ENCODE results near the gene SORCS2. TPM values are rescaled to one million over a fixed set of nuclear protein-coding genes. Genes with fewer than 3 reads are reported as not detected.
A peak's percentile ranks its signal among the peaks of the same experiment; 100 is the strongest.

SORCS2 gene
- total RNA-seq, 1 donor from 2014 or later, result 7.2 TPM

DNA sequence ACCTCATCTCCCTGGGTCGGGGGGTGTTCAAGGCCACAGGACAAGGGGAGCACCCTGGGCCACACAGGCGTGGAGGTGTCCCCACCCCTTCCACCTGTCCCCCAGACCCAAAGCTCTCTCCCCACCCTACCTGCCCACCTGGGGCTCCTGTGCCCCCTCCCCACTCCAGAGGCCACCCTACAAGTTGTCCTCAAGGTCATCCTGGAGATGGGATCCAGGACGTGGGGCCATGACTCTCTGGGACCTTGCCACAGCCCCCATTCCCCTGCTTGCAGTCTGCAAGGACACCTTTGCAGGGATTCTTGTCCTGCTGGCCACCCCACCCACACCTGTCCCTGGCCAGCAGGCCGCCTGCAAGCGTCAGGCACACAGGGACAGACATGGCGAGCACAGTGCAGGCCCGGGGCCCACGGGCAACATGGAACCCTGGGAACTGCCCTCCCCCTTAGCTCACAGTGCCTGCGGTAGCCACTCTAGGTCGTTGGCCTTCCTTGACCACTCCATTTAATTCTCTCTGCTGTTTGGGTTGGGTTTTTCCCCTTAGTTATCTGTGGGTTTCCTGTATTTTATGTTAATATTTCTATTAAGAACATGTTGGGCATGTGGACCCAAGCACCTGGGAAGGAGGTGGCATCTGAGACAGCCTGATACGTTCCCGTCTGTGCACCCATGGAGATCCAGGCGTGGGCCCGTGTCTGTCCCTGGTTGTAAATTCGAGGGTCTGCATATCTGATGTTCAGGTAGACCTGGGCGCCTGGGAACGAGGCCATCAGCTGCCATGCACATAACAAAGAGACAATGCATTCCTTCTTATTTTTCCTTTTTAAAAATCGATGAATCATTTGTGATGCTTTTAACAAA lies 549.8 kb downstream of the SORCS2 start:
- no peaks in the 10 kb centered on the region for H3K9me3 ChIP-seq
- no peak for ATAC-seq
- DNase-seq, result no peak
- TF ChIP-seq, protein P1, sequence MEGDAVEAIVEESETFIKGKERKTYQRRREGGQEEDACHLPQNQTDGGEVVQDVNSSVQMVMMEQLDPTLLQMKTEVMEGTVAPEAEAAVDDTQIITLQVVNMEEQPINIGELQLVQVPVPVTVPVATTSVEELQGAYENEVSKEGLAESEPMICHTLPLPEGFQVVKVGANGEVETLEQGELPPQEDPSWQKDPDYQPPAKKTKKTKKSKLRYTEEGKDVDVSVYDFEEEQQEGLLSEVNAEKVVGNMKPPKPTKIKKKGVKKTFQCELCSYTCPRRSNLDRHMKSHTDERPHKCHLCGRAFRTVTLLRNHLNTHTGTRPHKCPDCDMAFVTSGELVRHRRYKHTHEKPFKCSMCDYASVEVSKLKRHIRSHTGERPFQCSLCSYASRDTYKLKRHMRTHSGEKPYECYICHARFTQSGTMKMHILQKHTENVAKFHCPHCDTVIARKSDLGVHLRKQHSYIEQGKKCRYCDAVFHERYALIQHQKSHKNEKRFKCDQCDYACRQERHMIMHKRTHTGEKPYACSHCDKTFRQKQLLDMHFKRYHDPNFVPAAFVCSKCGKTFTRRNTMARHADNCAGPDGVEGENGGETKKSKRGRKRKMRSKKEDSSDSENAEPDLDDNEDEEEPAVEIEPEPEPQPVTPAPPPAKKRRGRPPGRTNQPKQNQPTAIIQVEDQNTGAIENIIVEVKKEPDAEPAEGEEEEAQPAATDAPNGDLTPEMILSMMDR (IDR thresholded peaks at IDR 0.05), result no peak
- no peaks in the 10 kb centered on the region for H3K27me3 ChIP-seq
- H3K36me3 ChIP-seq, result no peaks in the 10 kb centered on the region
- intact Hi-C loops (cut with DNase I), result no loop called here
- H3K27ac ChIP-seq, result no peak overlapping the region
- H3K4me1 ChIP-seq, result no peaks in the 10 kb centered on the region
- no peak overlapping the region for H3K4me3 ChIP-seq

DNA sequence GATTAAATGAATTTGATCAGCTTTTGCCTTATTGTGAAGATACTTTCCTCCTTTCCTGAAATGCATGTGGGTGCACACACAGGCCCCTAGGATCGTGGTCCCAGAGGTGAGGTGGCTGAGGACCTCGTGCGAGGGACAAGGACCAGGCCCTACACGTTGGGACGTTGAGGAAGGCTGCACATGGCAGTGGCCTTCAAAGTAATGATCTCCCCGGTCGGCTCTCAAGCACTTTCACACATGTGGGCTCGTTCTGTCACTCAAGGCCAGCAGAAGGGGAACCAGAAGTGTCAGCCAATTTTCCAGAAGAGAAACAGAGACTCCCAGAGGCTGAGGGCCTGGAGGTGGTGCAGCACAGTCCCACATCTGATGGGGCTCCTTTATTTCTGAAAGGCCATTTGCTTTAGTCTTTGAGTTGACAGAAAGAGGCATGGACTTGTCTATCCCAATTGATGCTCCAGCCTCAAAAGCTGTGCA lies 550.5 kb downstream of the SORCS2 start:
- no peaks in the 10 kb centered on the region for H3K4me1 ChIP-seq
- TF ChIP-seq, protein P1 (IDR thresholded peaks at IDR 0.05), result no peak
- intact Hi-C loops (cut with DNase I), result no loop called here
- H3K36me3 ChIP-seq, result no peaks in the 10 kb centered on the region
- no peak for ATAC-seq
- H3K27ac ChIP-seq, result no peak overlapping the region
- no peaks in the 10 kb centered on the region for H3K9me3 ChIP-seq
- no peak for DNase-seq
- no peak overlapping the region for H3K4me3 ChIP-seq
- H3K27me3 ChIP-seq, result no peaks in the 10 kb centered on the region

DNA sequence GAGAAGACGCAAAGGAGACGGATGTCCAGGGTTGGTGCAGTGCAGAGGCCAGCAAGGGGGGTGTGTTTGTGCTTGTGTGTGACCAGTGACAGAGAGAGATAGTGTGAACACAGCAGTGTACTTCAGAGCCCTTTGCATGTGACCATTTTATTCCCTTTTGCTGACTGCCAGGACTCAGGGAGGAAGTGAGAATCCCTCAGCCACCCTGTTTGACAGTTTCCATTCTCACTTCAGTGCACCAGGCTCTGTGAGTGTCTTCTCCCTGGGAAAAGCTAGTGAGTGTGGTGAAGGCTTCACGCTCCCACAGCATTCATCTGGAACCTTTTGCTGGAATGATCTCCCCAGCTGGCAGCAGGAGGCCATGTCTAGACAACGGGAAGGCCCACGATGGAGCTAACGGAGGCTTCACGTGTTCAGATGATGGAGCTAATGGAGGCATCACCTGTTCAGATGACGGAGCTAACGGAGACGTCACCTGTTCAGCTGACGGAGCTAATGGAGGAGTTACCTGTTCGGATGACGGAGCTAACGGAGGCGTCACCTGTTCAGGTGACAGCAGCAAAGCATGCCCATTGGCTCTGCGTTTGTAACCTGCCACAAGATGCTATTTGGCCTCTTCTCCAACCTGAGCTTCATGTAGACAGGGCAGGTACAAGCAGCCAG lies 551.9 kb downstream of the SORCS2 start:
- no peak for DNase-seq
- H3K4me3 ChIP-seq, result no peak overlapping the region
- peak; percentile 67 for ATAC-seq
- intact Hi-C loops (cut with DNase I), result no loop called here
- no peak overlapping the region for H3K27ac ChIP-seq
- TF ChIP-seq, protein P1 (IDR thresholded peaks at IDR 0.05), result no peak
- H3K27me3 ChIP-seq, result no peaks in the 10 kb centered on the region
- no peaks in the 10 kb centered on the region for H3K4me1 ChIP-seq
- no peaks in the 10 kb centered on the region for H3K36me3 ChIP-seq
- no peaks in the 10 kb centered on the region for H3K9me3 ChIP-seq

DNA sequence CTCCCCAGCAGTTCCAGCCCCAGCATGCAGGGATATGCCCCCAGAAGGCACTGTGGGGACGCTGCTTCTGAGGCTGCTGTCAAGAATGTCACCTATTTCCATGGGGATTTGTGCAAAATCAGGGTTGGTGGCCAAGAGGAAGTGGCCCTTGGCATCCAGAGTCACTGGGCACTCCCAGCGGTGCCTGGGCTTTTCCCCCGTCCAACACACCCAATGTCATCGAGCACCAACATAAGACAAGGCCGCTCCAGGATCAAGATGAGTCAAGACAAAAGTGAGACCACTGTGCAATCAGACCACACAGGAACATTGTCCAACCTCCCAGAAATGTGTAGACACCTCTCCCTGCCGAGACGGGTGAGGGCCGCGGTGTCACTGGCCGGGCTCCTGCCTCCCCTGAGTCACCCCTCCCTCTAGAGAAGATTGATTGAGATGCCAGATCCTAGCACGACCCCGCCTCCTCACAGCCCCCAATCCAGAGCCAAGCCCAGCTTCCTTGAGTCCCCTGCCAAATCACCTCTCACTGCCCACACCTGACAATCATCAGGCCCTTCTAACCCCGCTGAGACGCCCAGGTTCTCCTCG lies 553.1 kb downstream of the SORCS2 start:
- intact Hi-C loops (cut with DNase I), result no loop called here
- peaks cover 7% of the 10 kb centered on the region for H3K4me1 ChIP-seq
- ATAC-seq (no peak), DNase-seq (no peak)
- H3K27ac ChIP-seq, result no peak overlapping the region
- H3K4me3 ChIP-seq, result no peak overlapping the region
- TF ChIP-seq, protein P1 (IDR thresholded peaks at IDR 0.05), result no peak
- no peaks in the 10 kb centered on the region for H3K27me3 ChIP-seq
- no peaks in the 10 kb centered on the region for H3K9me3 ChIP-seq
- H3K36me3 ChIP-seq, result no peaks in the 10 kb centered on the region

DNA sequence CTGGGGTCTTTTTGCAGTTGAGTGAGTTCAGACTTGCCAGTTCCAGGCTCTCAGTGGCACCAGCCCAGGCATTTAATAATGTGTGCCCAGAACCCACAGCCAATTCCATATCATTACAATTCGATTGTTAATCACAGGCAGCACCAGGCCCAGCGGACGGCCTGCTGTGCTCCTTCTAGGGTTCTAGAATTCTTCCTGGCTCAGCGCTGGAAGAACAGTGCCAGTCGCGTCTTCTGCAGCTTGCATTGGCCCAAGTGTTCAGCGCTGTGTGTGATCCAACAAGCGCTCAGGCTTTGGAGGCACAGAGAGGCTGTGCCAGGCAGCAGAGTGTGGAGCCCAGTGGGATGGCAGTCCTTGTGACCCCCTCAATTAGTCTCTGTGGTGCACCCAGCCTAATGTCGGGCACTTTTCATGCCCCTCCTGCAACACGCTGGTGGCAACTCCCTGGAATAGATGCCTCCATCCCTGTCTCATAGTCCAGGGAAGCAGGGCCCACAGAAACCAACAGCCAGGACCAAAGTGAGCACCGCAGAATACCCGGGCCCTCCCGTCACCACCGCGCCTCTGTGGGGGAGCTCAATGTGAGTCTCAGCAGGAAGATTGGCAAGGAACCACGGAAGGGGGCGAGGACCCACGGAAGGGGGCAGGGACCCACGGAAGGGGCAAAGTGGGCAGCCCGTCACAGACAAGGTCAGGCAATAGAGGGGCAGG lies 554.2 kb downstream of the SORCS2 start:
- Histone ChIP-seq H3K4me3 (no peak overlapping the region), H3K9me3 (no peaks in the 10 kb centered on the region), H3K27me3 (no peaks in the 10 kb centered on the region), H3K4me1 (peaks cover 7% of the 10 kb centered on the region), H3K36me3 (no peaks in the 10 kb centered on the region), H3K27ac (no peak overlapping the region)
- intact Hi-C loops (cut with DNase I), result no loop called here
- ATAC-seq (no peak), DNase-seq (no peak)
- TF ChIP-seq, protein P1 (IDR thresholded peaks at IDR 0.05), result no peak
